Stimulated activated CD4-positive, alpha-beta T cell treated with anti-CD3 and anti-CD28 coated beads, Interleukin-2, amount 100 ng/mL, for 4 hours (primary cell): ENCODE results near the gene SRR.

Experiments
- DNase-seq: peaks from one replicate; pipeline ENCODE4 v3.0.0-alpha.2; 2020; ENCODE audit warnings: low read depth

The SRR gene

DNA sequence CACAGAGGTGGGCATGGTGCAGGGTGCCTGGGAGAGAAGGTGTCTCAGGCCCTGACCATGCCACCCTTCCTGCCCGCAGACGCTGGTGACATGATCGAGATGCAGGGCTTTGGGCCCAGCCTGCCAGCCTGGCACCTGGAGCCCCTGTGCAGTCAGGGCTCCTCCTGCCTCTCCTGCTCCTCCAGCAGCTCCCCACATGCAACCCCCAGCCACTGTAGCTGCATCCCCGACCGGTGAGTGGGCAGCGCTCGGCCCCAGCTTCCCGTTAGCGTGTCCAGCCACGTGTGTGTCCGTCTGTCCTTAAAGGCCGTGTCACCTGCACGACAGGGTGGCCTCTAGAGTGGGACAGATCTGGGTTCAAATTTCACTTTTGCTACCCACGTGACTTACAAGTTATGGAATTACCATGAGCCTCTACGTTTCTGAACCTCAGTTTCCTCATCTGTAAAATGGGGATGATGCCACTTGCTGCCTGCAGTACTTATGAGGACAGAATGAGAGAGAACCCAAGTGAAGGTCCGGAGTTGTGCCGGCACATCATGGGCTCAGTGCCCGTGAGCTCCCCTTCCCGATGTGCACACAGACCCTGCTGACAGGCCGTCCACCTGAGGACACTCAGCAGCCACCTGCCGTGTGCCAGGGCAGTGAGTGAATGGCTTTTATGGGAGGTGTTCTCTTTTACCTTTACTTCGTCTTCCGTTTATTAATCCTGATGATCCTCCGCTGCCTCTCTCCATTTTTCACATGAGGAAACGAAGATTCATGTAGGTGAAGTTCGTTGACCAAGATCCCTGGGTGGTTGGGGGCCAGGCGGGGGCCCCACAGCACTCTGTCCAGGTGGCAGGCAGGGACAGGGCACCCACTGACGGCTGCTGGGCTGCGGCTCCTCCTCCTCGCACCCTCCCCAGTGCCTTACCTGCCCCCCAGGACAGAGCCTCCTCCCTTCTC, 67.7 kb downstream of the SRR start:
- no peak for DNase-seq

DNA sequence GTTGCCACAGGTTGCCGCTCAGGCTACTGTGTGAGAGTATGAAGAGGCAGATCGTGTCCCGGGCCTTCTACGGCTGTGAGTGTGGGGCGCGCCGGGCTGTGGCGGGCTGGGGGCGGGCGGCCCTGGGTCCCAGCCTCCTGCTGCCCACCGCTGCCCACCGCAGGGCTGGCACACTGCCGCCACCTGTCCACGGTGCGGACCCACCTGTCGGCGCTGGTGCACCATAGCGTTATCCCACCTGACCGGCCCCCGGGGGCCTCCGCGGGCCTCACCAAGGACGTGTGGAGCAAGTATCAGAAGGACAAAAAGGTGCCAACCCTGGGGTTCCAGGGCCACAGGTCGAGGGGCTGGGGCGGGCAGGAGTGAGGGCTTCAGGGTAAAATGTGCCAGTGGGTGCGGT, 68.4 kb downstream of the SRR start:
- no peak for DNase-seq

DNA sequence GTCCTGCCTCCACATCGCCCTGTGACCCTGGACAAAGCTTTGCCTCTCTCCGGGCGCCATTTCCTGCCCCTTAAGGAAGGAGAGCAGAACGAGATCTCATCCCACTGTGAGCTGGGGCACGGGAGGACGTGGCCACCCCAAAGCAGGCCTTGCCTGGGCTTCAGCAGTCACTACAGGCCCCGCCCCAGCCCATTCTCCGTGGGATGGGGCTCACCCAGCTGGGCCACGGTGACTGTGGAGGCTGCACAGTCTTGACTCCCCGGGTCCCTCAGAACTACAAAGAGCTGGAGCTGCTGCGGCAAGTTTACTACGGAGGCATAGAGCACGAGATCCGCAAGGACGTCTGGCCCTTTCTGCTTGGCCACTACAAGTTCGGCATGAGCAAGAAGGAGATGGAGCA, 68.9 kb downstream of the SRR start:
- DNase-seq: no peak

- no peak for DNase-seq
These were observed 69.4 kb downstream of the SRR start for GRCh38 chr17:2373179-2373578.
